GM12874 (cell line): ENCODE data around the gene FAM13B.

Source experiments
- TF ChIP-seq, protein P1 (sequence below): IDR thresholded peaks from 2 replicates; pipeline ENCODE4 v1.5.1; 2011; ENCODE audit warnings: low read depth, mild to moderate bottlenecking, control low read depth, low read length, moderate library complexity; ENCODE audit not compliant: insufficient read depth

Gene FAM13B

GRCh38 chr5:138028971-138029365 lies 3.9 kb downstream of the FAM13B start:
- TF ChIP-seq, protein P1, sequence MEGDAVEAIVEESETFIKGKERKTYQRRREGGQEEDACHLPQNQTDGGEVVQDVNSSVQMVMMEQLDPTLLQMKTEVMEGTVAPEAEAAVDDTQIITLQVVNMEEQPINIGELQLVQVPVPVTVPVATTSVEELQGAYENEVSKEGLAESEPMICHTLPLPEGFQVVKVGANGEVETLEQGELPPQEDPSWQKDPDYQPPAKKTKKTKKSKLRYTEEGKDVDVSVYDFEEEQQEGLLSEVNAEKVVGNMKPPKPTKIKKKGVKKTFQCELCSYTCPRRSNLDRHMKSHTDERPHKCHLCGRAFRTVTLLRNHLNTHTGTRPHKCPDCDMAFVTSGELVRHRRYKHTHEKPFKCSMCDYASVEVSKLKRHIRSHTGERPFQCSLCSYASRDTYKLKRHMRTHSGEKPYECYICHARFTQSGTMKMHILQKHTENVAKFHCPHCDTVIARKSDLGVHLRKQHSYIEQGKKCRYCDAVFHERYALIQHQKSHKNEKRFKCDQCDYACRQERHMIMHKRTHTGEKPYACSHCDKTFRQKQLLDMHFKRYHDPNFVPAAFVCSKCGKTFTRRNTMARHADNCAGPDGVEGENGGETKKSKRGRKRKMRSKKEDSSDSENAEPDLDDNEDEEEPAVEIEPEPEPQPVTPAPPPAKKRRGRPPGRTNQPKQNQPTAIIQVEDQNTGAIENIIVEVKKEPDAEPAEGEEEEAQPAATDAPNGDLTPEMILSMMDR, result no peak

DNA sequence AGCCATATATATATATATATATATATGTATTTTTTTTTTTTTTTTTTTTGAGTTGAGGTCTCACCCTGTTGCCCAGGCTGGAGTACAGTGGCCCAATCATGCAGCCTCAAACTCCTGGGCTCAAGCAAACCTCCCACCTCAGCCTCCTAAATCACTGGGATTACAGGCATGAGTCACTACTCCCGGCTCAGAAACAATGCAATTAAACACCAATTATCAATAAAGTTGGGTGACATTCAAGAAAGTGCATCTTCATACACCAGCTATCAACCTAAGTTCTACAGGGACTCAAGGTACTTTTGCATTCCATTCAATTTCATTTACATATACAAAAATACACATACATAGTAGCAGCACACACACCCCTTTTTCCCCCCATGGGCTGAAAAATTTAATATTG lies 7.6 kb downstream of the FAM13B start:
- TF ChIP-seq, protein P1, result no peak

GRCh38 chr5:138024117-138024516 lies 8.8 kb downstream of the FAM13B start:
- TF ChIP-seq, protein P1, result no peak

DNA sequence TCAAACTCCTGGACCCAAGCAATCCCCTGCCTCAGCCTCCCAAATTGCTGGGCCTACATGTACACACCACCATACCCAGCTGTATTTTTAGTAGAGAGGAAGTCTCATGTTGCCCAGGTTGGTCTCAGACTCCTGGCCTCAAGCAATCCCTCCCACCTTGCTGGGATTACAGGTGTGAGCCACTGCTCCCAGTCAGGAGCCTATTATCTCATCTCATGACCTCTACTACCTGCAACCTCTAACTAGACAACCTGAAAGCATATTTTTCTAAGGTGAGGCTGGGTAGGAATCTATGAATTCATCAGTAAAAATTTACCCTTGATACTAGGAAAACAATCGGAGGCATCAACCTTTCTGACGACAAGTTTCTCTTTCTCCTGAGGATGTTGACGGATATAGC lies 10.0 kb downstream of the FAM13B start:
- TF ChIP-seq, protein P1, result no peak

- TF ChIP-seq, protein P1, result no peak
Observed at GRCh38 chr5:138021771-138022170, 11.1 kb downstream of the FAM13B start.

GRCh38 chr5:138018849-138019248 lies 14.0 kb downstream of the FAM13B start:
- TF ChIP-seq, protein P1, result no peak

GRCh38 chr5:138015916-138016315 lies 17.0 kb downstream of the FAM13B start:
- TF ChIP-seq, protein P1, result no peak

DNA sequence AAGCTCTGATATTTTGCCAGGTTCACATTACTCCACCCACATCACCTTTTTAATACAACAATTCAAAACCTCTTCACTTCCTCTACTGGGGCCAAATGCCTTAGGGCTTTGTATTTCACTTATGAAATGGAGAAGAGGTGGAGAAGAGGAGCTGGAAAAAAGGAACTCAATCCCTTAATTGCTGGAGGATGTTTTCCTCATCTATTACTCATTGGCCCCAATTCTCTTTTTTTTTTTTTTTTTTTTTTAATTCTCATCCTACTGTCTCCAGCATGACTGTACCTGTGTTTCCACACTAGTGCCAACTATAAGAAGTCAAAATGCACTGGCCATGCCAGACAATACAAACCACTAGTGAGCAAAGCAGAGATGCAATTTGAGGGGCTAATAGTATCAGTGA lies 20.9 kb downstream of the FAM13B start:
- TF ChIP-seq, protein P1, result no peak
